AG04449 (cell line): Measurements from ENCODE around the gene ERGIC1.

Source experiments
- CTCF ChIA-PET: fragments of 350-600 bp; formaldehyde crosslinking; extraction: SDS; loops from one replicate; lab custom pipeline; 2021; ENCODE audit warnings: antibody characterized with exemption; lab: Yijun Ruan, JAX
- POLR2A ChIA-PET: fragments of 400-600, 350-600 bp; formaldehyde crosslinking; extraction: SDS; loops from one replicate; lab custom pipeline; 2020; ENCODE audit warnings: antibody characterized with exemption, inconsistent platforms; lab: Yijun Ruan, JAX
- DNase-seq: peaks from one replicate; pipeline ENCODE4 v3.0.0-alpha.2; 2010; ENCODE audit warnings: low read depth, low spot score
- H3K4me3 ChIP-seq: 2 replicates; pipeline ENCODE4 v1.5.1; 2011; ENCODE audit warnings: low read depth, mild to moderate bottlenecking, control low read depth, low read length
- CTCF ChIP-seq: IDR thresholded peaks from one replicate; pipeline ENCODE4 v1.5.1; 2011; ENCODE audit warnings: mild to moderate bottlenecking, moderate library complexity, low read length, control low read depth, inconsistent platforms; ENCODE audit not compliant: insufficient read depth; ENCODE audit errors: missing control alignments

ERGIC1 gene

GRCh38 chr5:172901788-172902496, 67.9 kb downstream of the ERGIC1 start:
- H3K4me3 ChIP-seq, result no peak overlapping the region
- POLR2A ChIA-PET, result interaction anchor here (1.1 to 6.4 kb wide), 2 partner anchors 129 to 134 kb away, joined by 6 to 117 read pairs; partner anchors contain the start of gene DUSP1
- peak; percentile 40 for DNase-seq
- TF ChIP-seq CTCF, result no peak
- CTCF ChIA-PET, result interaction anchor here (0.9 to 10.6 kb wide), 7 partner anchors 30 to 188 kb away, joined by 3 to 88 read pairs (median 3); partner anchors contain the start of gene RPL26L1

DNA sequence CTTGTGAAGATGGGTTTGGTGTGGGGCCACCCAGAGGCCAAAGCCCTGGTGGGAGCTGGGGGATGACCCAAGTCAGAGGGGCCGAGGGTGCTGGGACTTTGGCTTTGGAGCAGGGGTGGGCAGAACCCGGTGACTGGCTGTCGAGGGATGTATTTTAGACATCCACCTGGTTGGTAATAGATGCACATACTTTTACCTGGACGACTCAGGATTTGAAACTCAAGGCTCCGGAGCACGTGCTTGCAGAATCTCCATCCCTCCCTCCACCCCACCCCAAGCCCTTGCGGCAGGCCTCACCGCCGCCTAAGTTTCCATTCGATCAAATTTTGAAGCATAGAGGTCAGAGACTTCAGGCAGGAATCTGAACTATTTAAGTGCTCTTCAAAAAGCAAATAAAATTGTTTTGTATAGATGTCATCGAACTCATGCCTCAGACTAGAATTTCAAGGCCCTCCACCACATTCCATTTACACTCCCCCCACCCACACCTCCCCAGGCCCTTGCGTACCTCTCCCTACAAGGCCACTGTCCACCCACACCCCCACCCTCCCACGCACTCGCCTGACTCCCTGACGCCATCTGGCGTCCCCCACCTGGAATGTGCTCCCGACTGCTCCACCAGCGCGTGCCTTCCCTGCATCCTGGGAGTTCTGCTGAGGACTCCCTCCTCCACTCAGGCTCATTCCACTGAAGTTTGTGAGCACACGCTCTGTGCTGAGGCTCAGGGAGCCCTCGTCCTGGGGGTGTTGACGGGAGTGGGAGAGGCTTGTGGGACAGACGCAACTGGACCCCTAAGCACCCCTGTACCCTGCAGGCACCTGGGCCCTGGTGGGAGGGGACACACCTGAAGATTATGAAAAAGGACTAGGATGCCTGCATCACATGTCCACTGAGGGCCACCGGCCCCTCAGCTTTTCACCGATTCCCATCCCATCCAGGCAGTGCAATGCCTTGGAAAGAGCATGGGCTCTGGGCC, 68.7 kb downstream of the ERGIC1 start:
- H3K4me3 ChIP-seq, result no peak overlapping the region
- peak; percentile 99 for DNase-seq
- TF ChIP-seq CTCF, result peak; percentile 86
- ChIA-PET CTCF (interaction anchor here (0.9 to 10.6 kb wide), 8 partner anchors 29 to 189 kb away, joined by 3 to 88 read pairs (median 4); partner anchors contain the start of gene RPL26L1), POLR2A (interaction anchor here (1.1 to 6.4 kb wide), 4 partner anchors 30 to 135 kb away, joined by 3 to 117 read pairs (median 32); partner anchors contain the start of gene DUSP1)

- no peak for TF ChIP-seq CTCF
- POLR2A ChIA-PET, result interaction anchor here (0.5 to 4.0 kb wide), 5 partner anchors 29 to 263 kb away, joined by 3 to 59 read pairs (median 3); partner anchors contain the start of gene DUSP1
These were observed 69.7 kb downstream of the ERGIC1 start for GRCh38 chr5:172903790-172904189.

DNA sequence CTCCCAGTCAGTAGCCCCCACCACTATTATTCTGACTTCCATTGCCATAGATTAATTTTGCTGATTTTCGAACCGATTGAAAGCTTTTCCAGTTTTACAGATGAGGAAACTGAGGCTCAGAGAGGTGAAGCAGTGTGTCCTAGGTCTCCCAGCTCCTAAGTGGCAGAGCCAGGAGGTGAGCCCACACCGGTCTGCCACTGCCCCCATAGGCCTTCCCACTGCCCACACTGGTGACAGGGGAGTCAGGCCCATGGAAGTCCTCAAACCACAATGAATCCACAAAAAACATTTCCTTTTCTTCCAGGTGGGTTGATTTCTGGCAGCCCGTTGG, 70.2 kb downstream of the ERGIC1 start:
- ChIA-PET POLR2A (interaction anchor here (0.5 to 4.0 kb wide), 8 partner anchors 27 to 262 kb away, joined by 3 to 59 read pairs (median 4); partner anchors contain the start of gene DUSP1), CTCF (interaction anchor here (1.2 to 10.6 kb wide), 8 partner anchors 10 to 190 kb away, joined by 4 to 88 read pairs (median 11); partner anchors contain the start of gene DUSP1)
- TF ChIP-seq CTCF, result no peak
- H3K4me3 ChIP-seq, result no peak overlapping the region
- DNase-seq, result no peak

More at GRCh38 chr5:172903790-172904189, 69.7 kb downstream of the ERGIC1 start:
- H3K4me3 ChIP-seq, result no peak overlapping the region
- CTCF ChIA-PET, result interaction anchor here (1.2 to 10.6 kb wide), 6 partner anchors 28 to 190 kb away, joined by 4 to 88 read pairs (median 24); partner anchors contain the start of gene DUSP1
- peak; percentile 89 for DNase-seq

- ChIA-PET POLR2A (interaction anchor here (0.8 to 4.0 kb wide), 8 partner anchors 26 to 140 kb away, joined by 3 to 59 read pairs (median 4); partner anchors contain the start of gene DUSP1), CTCF (interaction anchor here (1.4 to 10.6 kb wide), 9 partner anchors 10 to 197 kb away, joined by 4 to 88 read pairs (median 6); partner anchors contain the start of gene DUSP1)
- no peak overlapping the region for H3K4me3 ChIP-seq
- TF ChIP-seq CTCF, result no peak
- DNase-seq, result peak; percentile 59
These were observed 70.7 kb downstream of the ERGIC1 start for GRCh38 chr5:172904643-172905345.
